Stimulated activated CD4-positive, alpha-beta T cell treated with anti-CD3 and anti-CD28 coated beads, Interleukin-4, amount 100 ng/mL, for 24 hours (primary cell): ENCODE data around the gene TMPRSS6.
"Not testable (repeated sequence)": the region's sequence is repeated elsewhere in the genome, so short reads cannot be mapped to it uniquely, and the experiment has no call there.

Experiments
- DNase-seq: peaks from one replicate; pipeline ENCODE4 v3.0.0-alpha.2; 2020

Gene TMPRSS6

DNA sequence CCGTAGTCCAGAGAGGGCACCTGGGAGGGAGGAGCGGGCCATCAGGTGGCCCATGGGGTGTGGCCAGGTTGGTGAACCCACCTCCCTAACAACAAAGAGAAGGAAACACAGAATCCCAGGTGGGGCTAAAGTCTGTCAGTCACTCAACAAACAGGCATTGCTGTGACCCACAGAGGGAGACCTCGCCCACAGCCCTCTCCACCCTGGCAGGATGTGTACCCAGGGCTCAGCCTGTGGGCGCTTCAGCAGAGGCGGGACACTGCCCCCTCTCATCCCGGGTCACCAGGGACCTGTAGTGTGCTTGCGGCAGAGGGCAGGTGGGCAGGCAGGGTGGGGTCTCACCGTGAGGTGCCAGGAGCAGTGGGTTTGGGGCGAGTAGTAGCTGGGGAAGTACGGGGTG, 25.1 kb downstream of the TMPRSS6 start:
- no peak for DNase-seq

DNA sequence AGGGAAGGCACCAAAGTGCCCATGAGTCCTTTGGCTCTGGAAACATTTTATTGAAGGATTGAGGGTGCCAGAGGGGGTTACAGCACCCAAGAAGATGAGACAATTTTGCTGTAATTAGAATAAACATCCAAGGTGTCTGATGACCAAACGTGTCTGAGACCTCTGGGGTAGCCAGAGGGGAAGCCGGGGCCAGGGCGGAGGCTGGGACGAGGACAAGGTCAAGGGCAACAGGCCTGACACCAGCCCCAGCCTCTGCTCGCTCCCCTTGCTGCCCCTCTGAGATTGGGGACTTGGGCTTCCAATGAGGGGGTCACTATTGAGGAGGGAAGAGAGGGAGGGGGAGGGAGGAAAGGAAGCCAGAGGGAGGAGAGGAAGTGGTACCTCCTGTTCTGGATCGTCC, 25.6 kb downstream of the TMPRSS6 start:
- no peak for DNase-seq

DNA sequence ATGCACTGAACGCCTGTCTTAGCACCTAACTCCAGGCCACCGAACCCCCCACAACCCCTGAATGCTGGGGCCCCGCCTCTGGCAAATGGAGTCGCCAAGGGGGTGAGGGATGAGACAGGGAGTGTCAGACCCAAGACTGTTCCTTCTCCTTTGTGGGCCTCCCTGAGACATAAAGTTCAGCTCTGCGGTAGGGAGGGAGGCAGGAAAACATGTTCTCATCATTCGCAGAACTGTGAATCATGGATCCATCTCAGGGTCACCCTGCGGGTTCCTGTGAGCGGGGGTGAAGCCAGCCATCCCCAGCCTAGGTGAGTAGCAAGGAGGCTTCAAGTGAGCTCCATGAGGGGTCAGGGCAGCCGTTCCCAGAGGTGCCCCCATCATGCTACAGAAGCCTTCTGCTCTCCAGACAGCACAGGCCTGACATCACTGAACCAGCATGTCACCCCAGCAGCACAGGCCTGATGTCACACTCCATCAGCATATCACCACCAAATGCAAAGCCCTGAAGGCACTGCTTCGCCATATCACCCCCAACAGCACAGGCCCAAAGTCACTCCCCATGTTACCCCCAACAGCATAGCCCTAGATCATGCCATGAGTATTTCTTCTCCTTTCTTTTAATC, 27.2 kb downstream of the TMPRSS6 start:
- DNase-seq: peak; percentile 45

DNA sequence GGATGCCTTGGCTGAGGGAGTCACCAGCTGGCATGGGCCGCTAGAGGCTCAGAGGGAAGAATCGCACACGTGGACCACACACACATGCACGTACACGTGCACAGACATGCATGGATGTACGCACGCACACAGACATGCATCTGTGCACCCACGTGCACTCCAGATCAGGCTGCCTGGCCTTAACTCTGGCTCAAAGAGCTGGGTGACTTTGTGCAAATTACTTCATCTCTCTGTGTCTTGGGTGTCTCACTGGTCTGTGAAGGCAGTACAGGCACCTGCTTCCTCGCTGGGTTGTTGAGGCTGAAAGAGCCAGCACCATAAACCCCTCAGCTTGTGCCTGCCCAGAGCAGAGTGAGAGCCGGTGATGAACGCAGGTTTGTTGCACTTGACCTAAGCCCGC, 28.7 kb downstream of the TMPRSS6 start:
- DNase-seq: no peak

DNA sequence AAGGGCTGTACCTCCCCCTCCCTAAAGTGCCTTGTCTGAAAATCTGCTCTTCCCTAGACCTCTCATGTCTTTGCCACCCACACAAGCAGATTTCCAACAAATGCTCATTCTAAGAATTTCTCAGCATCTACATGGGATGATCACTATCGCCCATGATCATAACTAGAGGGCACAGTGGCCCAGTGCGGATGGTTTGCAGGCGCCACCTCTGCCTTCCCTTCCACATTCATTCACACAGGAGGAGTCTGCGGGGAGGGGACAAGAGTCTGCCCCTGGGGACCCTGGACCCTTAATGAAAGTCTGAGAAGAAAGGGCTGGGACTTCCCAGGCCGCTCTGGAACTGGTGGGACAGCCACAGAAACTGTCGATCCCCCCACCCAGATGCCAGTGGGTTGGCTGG, 29.1 kb downstream of the TMPRSS6 start:
- DNase-seq: no peak

- peak; percentile 70 for DNase-seq
These were observed 29.8 kb downstream of the TMPRSS6 start for GRCh38 chr22:37079668-37080171.

DNA sequence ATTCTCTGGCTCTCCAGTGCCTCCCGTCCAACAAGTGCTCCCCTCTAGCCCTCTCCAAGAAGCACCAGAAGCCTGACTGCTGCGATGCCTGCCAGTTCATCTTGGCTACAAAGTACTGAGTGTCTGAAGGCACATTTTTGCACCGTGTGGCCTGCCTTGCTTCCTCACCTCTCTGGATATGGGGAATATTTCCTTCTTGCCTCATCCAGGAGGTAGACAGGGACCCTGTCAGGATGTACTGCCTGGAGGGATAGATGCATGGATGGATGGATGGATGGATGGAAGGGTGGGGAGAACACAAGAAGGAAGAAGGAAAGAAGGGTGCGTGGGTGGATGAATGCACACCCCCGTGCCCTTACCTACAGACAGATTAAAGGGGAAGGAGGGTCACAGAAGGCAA, 30.4 kb downstream of the TMPRSS6 start:
- no peak for DNase-seq

GRCh38 chr22:37077802-37078448, 31.6 kb downstream of the TMPRSS6 start:
- peak; percentile 88 for DNase-seq

- DNase-seq: no peak
These were observed 33.6 kb downstream of the TMPRSS6 start for GRCh38 chr22:37075822-37076433.

GRCh38 chr22:37075046-37075445, 34.5 kb downstream of the TMPRSS6 start:
- no peak for DNase-seq

DNA sequence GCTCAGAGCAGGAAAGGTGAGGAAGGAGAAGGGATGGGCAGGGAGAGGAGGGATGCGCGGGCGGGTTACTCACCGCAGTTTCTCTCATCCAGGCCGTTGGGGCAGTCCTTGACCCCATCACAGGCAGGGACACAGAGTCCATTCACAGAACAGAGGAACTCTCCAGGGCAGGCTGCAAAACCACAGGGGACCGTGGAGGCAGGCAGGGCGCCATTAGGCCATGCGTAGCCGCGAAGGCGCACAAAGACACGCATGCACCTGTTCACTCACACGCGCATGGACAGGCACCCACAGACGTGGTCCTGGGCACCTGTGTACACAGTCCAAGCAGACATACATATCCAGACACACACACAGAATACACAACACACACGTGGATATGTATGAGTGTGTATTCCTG, 35.0 kb downstream of the TMPRSS6 start:
- no peak for DNase-seq

DNA sequence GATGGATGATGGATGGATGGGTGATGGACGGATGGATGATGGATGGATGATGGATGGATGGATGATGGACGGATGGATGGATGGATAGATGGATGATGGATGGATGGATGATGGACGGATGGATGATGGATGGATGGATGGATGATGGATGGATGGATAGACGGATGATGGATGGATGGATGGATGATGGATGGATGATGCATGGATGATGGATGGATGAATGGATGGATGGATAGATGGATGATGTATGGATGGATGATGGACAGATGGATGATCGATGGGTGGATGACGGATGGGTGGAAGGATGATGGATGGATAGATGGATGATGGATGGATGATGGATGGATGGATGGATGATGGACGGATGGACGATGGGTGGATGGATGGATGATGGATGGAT, 36.8 kb downstream of the TMPRSS6 start:
- no peak for DNase-seq

- DNase-seq: not testable (repeated sequence)
These were observed 37.5 kb downstream of the TMPRSS6 start for GRCh38 chr22:37071850-37072592.

DNA sequence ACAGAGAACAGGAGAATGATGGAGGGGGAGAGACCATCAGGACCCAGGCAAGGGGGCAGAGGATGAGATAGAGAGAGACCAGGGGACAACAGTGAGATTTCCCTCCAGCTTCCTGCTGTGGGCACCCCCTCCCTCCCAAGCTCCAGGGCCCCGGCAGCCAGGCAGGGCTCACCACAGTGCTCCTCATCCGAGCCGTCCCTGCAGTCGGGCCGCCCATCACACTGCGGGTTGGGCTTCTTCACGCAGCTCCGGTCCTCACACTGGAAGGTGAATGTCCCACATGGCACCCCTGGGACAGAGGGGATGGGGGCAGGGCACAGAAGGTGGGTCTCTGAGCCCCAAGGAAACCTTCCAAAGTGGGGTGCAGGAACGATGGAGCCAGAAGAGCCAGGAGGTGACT, 38.8 kb downstream of the TMPRSS6 start:
- DNase-seq: no peak

- no peak for DNase-seq
These were observed 39.2 kb downstream of the TMPRSS6 start for GRCh38 chr22:37070334-37070733.

- no peak for DNase-seq
These were observed 39.8 kb downstream of the TMPRSS6 start for GRCh38 chr22:37069719-37070118.

- no peak for DNase-seq
These were observed 40.2 kb downstream of the TMPRSS6 start for GRCh38 chr22:37069319-37069718.

GRCh38 chr22:37068859-37069258, 40.7 kb downstream of the TMPRSS6 start:
- no peak for DNase-seq

DNA sequence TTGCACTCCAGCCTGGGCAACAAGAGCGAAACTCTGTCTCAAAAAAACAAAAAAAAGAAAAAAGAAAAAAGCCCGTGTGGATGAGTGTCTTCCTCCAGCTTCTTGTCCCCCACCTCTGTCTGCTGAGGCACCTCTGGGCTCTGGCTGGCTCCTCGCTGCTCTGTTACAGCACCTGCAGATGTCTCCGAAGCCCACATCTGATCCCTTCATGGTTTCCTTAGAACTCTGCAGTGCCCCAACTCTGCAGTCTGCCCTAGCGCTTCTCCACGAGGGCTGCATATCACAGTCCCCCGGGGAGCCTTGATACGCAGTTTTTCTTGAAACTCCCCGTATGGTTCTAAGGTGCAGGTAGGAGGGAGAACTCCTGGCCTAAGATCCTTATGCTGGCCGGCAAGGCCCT, 42.1 kb downstream of the TMPRSS6 start:
- DNase-seq: no peak

DNA sequence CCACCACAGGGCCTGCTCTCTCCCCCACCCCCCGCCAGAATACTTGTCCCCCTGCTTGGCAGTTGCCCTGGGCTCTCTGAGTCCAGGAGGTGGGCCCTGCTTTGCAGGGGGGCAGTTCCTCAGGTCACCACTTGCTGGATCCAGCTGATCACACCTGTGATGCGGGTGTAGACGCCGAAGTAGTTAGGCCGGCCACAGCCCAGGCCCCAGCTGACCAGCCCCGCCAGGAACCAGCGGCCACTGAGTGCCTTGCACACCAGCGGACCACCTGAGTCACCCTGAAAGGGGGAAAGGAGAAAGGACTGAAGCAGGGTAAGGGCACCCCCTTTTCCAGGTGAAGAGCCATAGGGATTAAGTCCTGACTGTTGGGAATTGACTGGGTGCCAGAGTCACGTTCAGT, 43.6 kb downstream of the TMPRSS6 start:
- DNase-seq: no peak

- no peak for DNase-seq
These were observed 44.3 kb downstream of the TMPRSS6 start for GRCh38 chr22:37065180-37065579.

DNA sequence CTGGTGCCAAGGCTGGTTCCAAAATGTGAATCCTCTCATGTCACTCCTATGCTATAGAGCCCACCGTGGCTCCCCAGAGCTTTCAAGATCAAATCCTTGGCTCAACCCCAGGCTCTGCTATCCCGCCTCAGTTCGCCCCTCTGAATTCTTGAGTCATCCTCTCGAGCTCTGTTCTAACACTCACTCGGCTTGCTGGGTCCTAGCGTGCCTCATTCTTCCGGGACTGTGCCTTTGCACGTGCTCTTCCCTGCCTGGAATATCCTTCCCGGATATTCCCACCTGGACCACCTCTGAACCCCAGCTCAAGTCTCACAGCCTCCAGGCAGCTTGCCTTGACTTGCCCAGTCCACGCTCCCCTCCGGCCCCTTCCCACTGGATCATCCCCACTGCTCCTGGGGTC, 45.0 kb downstream of the TMPRSS6 start:
- no peak for DNase-seq
